Subcutaneous abdominal adipose tissue (tissue), 5 donors: ENCODE measurements around the gene SVBP.

ENCODE experiments used
- H3K27ac ChIP-seq: one replicate; pipeline ENCODE4 v1.7.0; 2013; ENCODE audit warnings: low read depth, mild to moderate bottlenecking, inconsistent platforms, low read length, moderate library complexity
- H3K27me3 ChIP-seq, 5 donors: one replicate each; pipeline ENCODE4 v1.7.0; 2013; ENCODE audit warnings: low read length in 5 of 5, inconsistent platforms in 1 of 5; ENCODE audit not compliant: control insufficient read depth in 5 of 5, insufficient read depth in 4 of 5
- H3K36me3 ChIP-seq, 5 donors: one replicate each; pipeline ENCODE4 v1.7.0; 2013; ENCODE audit warnings: low read length in 5 of 5; ENCODE audit not compliant: control insufficient read depth in 5 of 5, insufficient read depth in 5 of 5
- H3K4me1 ChIP-seq, 5 donors: one replicate each; pipeline ENCODE4 v1.7.0; 2013; ENCODE audit warnings: low read length in 5 of 5, mild to moderate bottlenecking in 3 of 5, moderate library complexity in 1 of 5; ENCODE audit not compliant: control insufficient read depth in 5 of 5, insufficient read depth in 5 of 5
- H3K4me3 ChIP-seq, 5 donors: one replicate each; pipeline ENCODE4 v1.7.0; 2013; ENCODE audit warnings: low read length in 5 of 5, low read depth in 1 of 5
- H3K9ac ChIP-seq, 5 donors: one replicate each; pipeline ENCODE4 v1.7.0; 2013; ENCODE audit warnings: low read length in 5 of 5, mild to moderate bottlenecking in 4 of 5, moderate library complexity in 3 of 5
- H3K9me3 ChIP-seq, 5 donors: one replicate each; pipeline ENCODE4 v1.7.0; 2013; ENCODE audit warnings: low read length in 5 of 5; ENCODE audit not compliant: control insufficient read depth in 5 of 5
- donor health status: healthy.
- donor health status: healthy.
- donor health status: healthy.
- donor health status: healthy.
- donor health status: healthy.

Gene SVBP

DNA sequence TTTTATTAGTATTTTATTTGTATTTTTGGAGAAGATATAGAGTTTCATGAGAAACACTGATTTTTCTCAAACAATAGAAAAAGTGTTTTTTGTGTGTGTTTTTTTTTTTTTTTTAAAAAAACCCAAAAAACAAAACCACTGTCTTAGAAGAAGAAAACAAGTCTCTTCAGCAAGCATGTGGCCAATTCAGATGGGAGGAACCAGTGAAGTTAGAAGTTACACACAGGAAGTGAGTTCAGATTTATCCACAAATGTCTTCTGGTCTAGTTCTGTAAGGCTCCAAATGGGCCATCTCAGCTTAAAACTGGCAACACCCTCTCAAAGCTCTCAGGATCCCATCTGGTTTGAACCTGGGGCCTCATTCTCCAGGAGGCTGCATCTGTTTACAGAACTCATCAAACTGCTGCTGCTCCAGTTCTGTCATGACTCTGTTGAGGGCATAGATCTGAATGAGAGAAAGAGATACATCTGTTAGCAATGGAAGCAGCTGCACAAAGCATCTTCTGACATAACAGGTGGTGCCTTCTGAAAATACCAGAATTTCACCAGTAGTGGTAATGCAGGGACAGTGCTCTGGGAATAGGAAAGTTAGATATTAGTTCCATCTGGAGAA is 10.0 kb downstream of the SVBP start:
- Histone ChIP-seq H3K27ac (no peak overlapping the region), H3K4me1 (peaks cover 0 to 7% (median 4%) of the 10 kb centered on the region in 5 donors)

DNA sequence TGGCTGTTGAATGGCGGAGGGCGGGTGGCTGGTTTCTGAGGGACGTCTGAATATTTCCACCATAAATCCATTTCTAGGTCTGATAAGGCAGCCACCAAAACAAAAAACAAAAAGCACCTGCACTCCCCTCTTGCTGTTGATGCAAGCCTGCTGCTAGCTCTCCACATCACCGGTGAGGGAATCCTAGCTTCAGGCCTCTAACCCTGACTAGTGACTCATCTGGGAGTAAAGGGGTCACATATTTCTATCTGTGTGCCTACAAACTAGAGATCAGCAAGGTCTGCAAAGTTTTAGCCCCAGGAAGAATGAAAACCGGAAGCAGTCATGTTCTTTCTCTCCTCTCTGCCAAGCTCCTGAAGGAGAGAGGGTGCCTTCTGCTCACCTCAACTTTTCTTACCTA is 10.6 kb downstream of the SVBP start:
- Histone ChIP-seq H3K4me3 (no peak overlapping the region), H3K27ac (no peak overlapping the region), H3K9me3 (no peaks in the 10 kb centered on the region), H3K36me3 (peaks cover 5 to 20% (median 12%) of the 10 kb centered on the region in 5 donors), H3K4me1 (peaks cover 0 to 7% (median 4%) of the 10 kb centered on the region in 5 donors), H3K9ac (no peak overlapping the region), H3K27me3 (no peaks in the 10 kb centered on the region)

More for the DNA sequence above, 10.0 kb downstream of the SVBP start:
- H3K27me3 ChIP-seq, result no peaks in the 10 kb centered on the region
- peaks cover 5 to 20% (median 12%) of the 10 kb centered on the region in 5 donors for H3K36me3 ChIP-seq
- no peak overlapping the region for H3K9ac ChIP-seq
- no peaks in the 10 kb centered on the region for H3K9me3 ChIP-seq
- no peak overlapping the region for H3K4me3 ChIP-seq

DNA sequence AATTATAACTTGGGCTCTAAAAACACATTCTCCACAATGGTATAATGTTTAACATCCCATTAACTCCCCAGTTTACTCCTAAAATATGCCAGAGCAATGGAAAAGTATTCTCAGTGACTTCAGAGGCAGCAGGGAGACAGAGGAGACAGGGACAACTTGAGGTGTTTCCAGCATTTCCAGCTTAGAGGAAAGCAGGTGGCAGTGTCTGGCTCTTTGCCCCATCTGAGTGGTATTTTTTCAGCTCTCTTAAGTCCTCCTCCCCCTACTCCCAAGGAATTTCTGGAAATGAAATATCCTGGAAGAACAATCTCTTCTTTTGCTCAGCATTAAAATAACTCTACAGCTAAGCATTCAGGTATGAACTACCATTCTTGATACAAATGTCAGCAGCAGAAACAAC is 11.0 kb downstream of the SVBP start:
- H3K9ac ChIP-seq, result no peak overlapping the region
- no peak overlapping the region for H3K27ac ChIP-seq

DNA sequence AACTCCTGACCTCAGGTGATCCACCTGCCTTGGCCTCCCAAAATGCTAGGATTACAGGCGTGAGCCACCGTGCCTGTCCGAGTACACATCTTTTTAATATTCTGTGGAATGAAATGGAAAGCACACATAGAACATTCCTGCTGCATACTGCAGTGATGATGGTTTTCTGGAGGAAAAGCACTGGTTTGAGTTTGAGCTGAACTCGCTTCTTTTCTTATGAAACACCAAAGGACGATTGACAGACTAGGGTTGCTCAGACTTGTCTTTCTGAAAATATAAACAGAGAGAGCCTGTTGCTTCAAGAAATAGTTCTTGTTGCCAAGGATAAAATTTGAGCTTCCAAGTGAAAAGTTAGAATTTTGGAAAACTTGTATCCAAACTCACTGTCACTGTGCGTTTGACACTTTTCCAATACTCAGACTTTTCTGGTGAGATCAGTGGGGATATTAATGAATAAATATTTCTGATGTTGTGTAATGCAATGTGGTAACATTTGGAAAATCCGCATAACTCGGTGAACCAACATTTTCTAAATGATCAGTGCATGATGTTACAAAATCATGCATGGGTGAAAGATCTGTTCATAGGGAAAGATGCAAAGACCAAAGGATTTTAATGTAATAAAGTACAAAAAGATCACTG is 15.2 kb downstream of the SVBP start:
- H3K4me1 ChIP-seq, result peaks cover 0 to 17% (median 10%) of the 10 kb centered on the region in 5 donors

More for the DNA sequence above, 11.0 kb downstream of the SVBP start:
- H3K27me3 ChIP-seq, result no peaks in the 10 kb centered on the region
- peaks cover 5 to 18% (median 12%) of the 10 kb centered on the region in 5 donors for H3K36me3 ChIP-seq
- H3K9me3 ChIP-seq, result no peaks in the 10 kb centered on the region
- peaks cover 0 to 10% (median 5%) of the 10 kb centered on the region in 5 donors for H3K4me1 ChIP-seq
- no peak overlapping the region for H3K4me3 ChIP-seq

DNA sequence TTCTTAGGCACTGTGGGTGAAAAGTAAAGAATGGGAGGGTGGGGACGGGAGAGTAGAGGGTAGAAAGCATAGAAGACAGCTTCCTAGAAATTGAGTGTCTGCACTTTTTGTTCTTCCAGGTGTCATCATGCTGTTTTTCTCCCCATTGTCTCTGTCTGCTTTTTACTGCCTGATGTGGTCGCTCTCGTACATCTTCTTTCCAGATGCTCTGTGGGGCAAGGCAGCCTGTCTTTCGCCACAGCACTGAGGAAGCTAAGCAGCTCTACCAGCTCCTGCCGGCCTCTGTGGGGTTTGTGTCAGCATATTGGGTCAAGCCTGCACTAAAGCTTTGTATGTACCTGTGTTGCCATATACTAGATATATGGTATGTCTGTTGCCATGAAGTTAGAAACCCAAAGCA is 19.2 kb downstream of the SVBP start:
- Histone ChIP-seq H3K9ac (no peak overlapping the region), H3K4me1 (peaks cover 3 to 35% (median 25%) of the 10 kb centered on the region in 5 donors), H3K27ac (no peak overlapping the region), H3K9me3 (no peaks in the 10 kb centered on the region), H3K27me3 (no peaks in the 10 kb centered on the region), H3K36me3 (no peaks in the 10 kb centered on the region), H3K4me3 (no peak overlapping the region)

More for the DNA sequence above, 15.2 kb downstream of the SVBP start:
- H3K36me3 ChIP-seq, result peaks cover 3 to 12% (median 8%) of the 10 kb centered on the region in 5 donors
- no peaks in the 10 kb centered on the region for H3K27me3 ChIP-seq
- no peaks in the 10 kb centered on the region for H3K9me3 ChIP-seq
- H3K27ac ChIP-seq, result peak overlapping the region; percentile 69
- no peak overlapping the region for H3K4me3 ChIP-seq
- no peak overlapping the region for H3K9ac ChIP-seq

DNA sequence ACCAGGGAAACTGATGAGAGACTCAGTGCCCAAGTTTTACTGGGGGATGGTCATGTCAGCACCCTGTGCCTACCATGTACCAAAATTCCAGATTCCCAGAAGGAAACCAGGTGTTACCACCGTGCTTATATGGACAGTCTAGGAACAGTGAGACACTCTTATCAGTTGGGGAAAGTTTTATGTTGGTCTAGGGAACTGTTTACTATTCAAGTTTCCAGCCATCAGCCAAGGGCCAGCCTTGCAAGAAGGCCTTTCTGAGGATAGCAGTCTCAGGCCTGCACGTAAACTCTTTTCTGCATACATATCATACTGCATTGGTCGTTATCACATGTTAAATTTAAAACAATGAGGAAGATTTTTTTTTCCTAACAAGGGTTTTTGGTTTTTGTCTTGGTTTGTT is 19.8 kb downstream of the SVBP start:
- Histone ChIP-seq H3K9ac (no peak overlapping the region), H3K4me3 (no peak overlapping the region), H3K27ac (no peak overlapping the region), H3K4me1 (peaks cover 3 to 34% (median 22%) of the 10 kb centered on the region in 5 donors), H3K36me3 (no peaks in the 10 kb centered on the region), H3K9me3 (no peaks in the 10 kb centered on the region), H3K27me3 (no peaks in the 10 kb centered on the region)

DNA sequence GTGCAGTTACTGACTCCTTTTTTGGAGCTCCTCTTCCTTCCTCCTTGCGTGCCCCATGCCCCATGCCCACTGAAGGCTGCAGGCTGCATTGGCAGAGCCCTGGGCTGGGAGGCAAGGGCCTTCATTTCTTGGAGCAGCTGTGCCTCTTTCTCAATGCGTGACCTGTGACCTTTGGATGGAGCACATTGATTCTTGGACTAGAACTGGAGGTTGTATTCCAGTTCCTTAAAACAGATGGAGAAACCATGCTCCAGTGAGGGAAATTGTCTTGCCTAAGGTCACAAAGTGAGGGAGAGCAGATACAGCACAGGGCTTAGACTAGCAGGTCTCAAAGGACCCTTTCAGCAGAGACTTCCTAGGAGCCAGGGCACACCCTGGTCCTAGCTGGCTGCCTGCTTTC is 23.4 kb downstream of the SVBP start:
- H3K9ac ChIP-seq, result no peak overlapping the region
- peaks cover 3 to 32% (median 25%) of the 10 kb centered on the region in 5 donors for H3K4me1 ChIP-seq
- H3K4me3 ChIP-seq, result no peak overlapping the region
- no peaks in the 10 kb centered on the region for H3K27me3 ChIP-seq
- H3K27ac ChIP-seq, result no peak overlapping the region
- H3K9me3 ChIP-seq, result no peaks in the 10 kb centered on the region
- H3K36me3 ChIP-seq, result no peaks in the 10 kb centered on the region

DNA sequence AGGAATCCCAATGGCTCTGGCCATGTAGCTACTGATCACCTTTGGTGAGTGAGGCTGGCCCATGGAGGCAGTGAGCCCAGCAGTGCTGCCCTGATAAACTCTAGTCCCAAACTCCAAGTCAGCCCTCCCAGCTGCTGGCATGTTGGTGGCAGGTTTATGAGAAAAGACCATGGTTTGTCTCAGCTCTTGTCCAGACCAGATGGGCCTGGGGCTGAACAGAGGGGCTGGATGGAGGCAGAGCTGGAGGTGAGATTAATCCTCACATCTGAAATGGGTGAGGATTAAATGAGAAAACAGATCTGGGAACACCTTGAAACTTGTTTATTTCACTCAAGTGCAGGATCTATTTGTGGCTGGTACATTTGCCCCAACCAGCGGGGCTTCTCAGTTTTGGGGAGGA is 29.2 kb downstream of the SVBP start:
- Histone ChIP-seq H3K27ac (no peak overlapping the region), H3K27me3 (no peaks in the 10 kb centered on the region), H3K4me1 (peaks cover 4 to 28% (median 25%) of the 10 kb centered on the region in 5 donors), H3K4me3 (no peak overlapping the region), H3K9me3 (no peaks in the 10 kb centered on the region), H3K36me3 (no peaks in the 10 kb centered on the region), H3K9ac (no peak overlapping the region)

DNA sequence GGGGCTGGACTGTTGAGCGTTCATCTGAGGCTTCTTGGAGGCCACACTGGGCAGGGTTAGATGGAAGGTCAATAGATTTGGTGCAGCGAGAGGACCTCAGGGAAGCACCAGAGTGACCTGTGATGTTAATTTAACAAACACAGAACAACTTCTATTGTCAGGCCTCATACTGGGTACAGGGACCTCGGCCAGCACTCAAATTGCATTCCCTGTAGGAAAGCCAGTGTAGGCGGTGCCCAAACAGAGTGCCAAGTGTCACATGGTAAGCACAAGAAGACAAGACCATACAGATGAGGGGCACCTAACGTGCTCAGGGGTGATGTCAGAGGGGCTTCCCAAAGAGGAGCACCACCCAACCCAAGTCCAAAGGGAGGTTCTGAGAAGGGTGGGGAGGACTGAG is 31.1 kb downstream of the SVBP start:
- H3K36me3 ChIP-seq, result peaks cover 0 to 6% (median 3%) of the 10 kb centered on the region in 5 donors
- H3K4me3 ChIP-seq, result no peak overlapping the region
- H3K4me1 ChIP-seq, result peaks cover 4 to 27% (median 23%) of the 10 kb centered on the region in 5 donors

DNA sequence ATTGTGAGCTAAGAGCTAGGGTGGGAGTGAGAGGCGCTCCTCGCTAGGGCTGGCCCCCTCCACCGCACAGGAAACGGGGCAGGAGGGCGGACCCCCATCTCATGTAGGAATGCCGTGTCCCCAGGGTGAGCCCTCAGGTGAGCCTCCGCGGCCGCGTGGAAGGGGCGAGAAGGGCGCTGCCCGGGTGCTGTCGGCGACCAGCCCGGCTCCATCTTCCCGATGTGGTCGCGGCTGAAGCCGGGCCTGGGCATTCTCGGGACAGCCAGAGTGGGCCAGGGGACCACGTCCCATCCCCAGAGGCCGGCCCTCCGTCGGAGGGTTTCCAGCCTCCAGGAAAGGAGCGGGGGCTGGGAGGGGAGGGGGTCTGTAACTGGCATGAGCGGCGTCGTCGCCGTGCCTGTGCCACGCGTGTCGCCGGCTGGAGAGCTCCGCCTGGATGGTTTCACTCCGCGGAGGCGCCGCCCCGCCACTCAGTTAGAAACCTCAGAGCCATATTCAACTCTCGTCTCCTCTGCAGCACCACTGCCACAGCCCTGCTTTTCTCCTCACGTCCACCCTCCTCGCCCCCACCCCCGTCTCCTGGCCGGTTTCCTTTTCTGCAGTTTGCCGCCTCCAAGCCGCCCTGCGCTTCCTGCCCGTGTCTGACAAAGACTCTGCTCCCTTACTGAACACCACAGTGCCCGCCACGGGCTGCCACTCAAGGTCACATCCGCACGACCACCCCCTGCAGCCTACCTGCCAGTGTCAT is 32.1 kb downstream of the SVBP start, which contains the start of gene TMEM269:
TMEM269 (plus strand) TSS at position 46 of the 748 bp plus-strand sequence. CDS start 4,903 bp downstream, outside the sequence.
- H3K27me3 ChIP-seq, result no peaks in the 10 kb centered on the region
- H3K4me1 ChIP-seq, result peaks cover 4 to 27% (median 22%) of the 10 kb centered on the region in 5 donors
- H3K36me3 ChIP-seq, result peaks cover 0 to 14% (median 8%) of the 10 kb centered on the region in 5 donors
- peak within 1 kb of the TSS; percentile 29 to 71 (median 61) for H3K4me3 ChIP-seq
- H3K9me3 ChIP-seq, result no peaks in the 10 kb centered on the region
- no peak within 1 kb of the TSS for H3K27ac ChIP-seq
- peak within 1 kb of the TSS in 4 of 5 donors; percentile 38 to 66 (median 44) for H3K9ac ChIP-seq

More for the DNA sequence above, 31.1 kb downstream of the SVBP start:
- H3K27ac ChIP-seq, result no peak overlapping the region
- no peak overlapping the region for H3K9ac ChIP-seq
- no peaks in the 10 kb centered on the region for H3K9me3 ChIP-seq
- H3K27me3 ChIP-seq, result no peaks in the 10 kb centered on the region
